WERI-Rb-1 (cell line): Measurements from ENCODE around the gene CAPS.

Experiments
- DNase-seq: peaks from one replicate; pipeline ENCODE4 v3.0.0-alpha.2; 2020
- H3K27ac ChIP-seq: fragments of 250-450 bp; sonication (Bioruptor Pico); 2 replicates; pipeline ENCODE4 v1.5.1; 2020; ENCODE audit warnings: mild to moderate bottlenecking, moderate library complexity
- H3K27me3 ChIP-seq: fragments of 250-450 bp; sonication (Bioruptor Pico); 2 replicates; pipeline ENCODE4 v1.5.1; 2021; ENCODE audit warnings: mild to moderate bottlenecking, low read depth, moderate library complexity; ENCODE audit not compliant: insufficient read depth, severe bottlenecking
- H3K36me3 ChIP-seq: fragments of 250-450 bp; sonication (Bioruptor Pico); 2 replicates; pipeline ENCODE4 v1.5.1; 2020; ENCODE audit warnings: mild to moderate bottlenecking, moderate library complexity
- H3K4me3 ChIP-seq: 2 replicates; pipeline ENCODE4 v1.5.1; 2011; ENCODE audit warnings: low read depth, mild to moderate bottlenecking, control low read depth, low read length
- H3K9me3 ChIP-seq: fragments of 250-450 bp; sonication (Bioruptor Pico); 2 replicates; pipeline ENCODE4 v1.5.1; 2021; ENCODE audit warnings: mild to moderate bottlenecking, moderate library complexity; ENCODE audit not compliant: severe bottlenecking
- CTCF ChIP-seq: IDR thresholded peaks from 2 replicates; pipeline ENCODE4 v1.5.1; 2011; ENCODE audit warnings: low read depth, mild to moderate bottlenecking, control low read depth, inconsistent platforms, low read length

The CAPS gene

DNA sequence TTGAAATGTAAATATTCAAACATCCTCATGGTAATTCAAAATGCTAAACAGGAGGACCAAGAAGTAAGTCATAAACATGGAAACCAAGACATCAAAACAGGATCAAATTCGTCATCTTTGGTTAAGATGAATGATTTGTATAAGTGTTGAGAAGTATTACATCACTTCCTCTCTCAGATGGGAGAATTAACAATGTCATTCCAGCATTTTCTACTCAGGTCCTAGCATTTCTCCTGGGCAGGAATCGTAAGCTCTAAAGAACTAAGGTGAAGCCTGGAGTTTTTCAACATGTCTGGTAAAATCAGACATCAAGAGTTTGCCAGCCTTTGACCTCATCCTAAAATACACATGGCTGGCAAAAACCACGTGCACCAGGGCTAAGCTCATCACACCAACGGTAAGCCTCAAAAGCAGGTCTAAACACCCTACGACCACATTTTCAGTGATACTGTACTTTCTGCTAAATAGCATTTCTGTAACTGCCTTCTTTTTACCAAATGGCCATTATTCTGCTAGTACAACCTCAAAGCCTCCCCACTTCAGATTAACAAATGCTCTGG, 39.1 kb downstream of the CAPS start:
- DNase-seq = no peak
- no peak for TF ChIP-seq CTCF
- Histone ChIP-seq H3K27ac (no peak overlapping the region), H3K9me3 (no peaks in the 10 kb centered on the region), H3K4me3 (no peak overlapping the region), H3K36me3 (peaks cover 33% of the 10 kb centered on the region), H3K27me3 (no peaks in the 10 kb centered on the region)

DNA sequence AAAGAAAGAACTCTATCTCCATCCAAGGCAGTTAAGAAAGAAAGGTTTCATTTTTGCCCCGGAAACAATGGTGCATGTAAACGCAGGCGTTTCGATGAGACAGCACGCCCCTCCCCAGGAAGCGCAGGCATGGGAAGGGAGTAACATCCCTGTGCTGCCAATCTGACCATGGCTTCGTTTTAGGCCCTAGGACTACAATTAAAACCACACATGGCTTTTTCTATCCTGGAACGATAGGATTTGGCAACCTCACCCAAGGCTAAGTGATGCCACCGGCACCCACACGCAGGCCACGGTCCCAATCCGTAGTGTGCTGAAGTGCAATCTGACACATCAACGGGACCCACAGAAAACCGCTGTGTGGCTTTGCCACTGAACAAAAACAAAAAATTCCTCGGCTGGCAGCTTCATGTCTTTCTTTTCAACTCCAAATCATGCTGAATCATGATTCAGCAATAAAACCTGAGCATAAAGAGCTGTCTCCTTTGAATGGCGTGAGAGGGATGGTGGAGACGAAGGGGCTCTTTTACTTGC, 39.7 kb downstream of the CAPS start:
- H3K27me3 ChIP-seq = no peaks in the 10 kb centered on the region
- no peaks in the 10 kb centered on the region for H3K9me3 ChIP-seq
- H3K36me3 ChIP-seq = peaks cover 36% of the 10 kb centered on the region
- H3K27ac ChIP-seq = no peak overlapping the region
- H3K4me3 ChIP-seq = no peak overlapping the region
- no peak for DNase-seq
- TF ChIP-seq CTCF = no peak

- Histone ChIP-seq H3K4me3 (no peak overlapping the region), H3K9me3 (no peaks in the 10 kb centered on the region), H3K27ac (no peak overlapping the region), H3K36me3 (peaks cover 30% of the 10 kb centered on the region), H3K27me3 (no peaks in the 10 kb centered on the region)
- DNase-seq = no peak
- TF ChIP-seq CTCF = no peak
Observed at GRCh38 chr19:5954293-5954692, 40.2 kb downstream of the CAPS start.

- Histone ChIP-seq H3K27ac (no peak overlapping the region), H3K27me3 (no peaks in the 10 kb centered on the region), H3K4me3 (no peak overlapping the region), H3K36me3 (peaks cover 19% of the 10 kb centered on the region), H3K9me3 (no peaks in the 10 kb centered on the region)
- TF ChIP-seq CTCF = no peak
- DNase-seq = no peak
Observed at GRCh38 chr19:5955636-5955935, 41.5 kb downstream of the CAPS start.

- no peaks in the 10 kb centered on the region for H3K9me3 ChIP-seq
- no peak for DNase-seq
- no peak for TF ChIP-seq CTCF
- no peak overlapping the region for H3K4me3 ChIP-seq
- H3K27me3 ChIP-seq = no peaks in the 10 kb centered on the region
- H3K27ac ChIP-seq = no peak overlapping the region
- H3K36me3 ChIP-seq = peaks cover 14% of the 10 kb centered on the region
Observed at GRCh38 chr19:5956323-5956722, 42.3 kb downstream of the CAPS start.

- Histone ChIP-seq H3K4me3 (no peak overlapping the region), H3K27me3 (no peaks in the 10 kb centered on the region), H3K36me3 (peaks cover 14% of the 10 kb centered on the region), H3K9me3 (no peaks in the 10 kb centered on the region), H3K27ac (no peak overlapping the region)
- no peak for TF ChIP-seq CTCF
- no peak for DNase-seq
Observed at GRCh38 chr19:5956728-5957127, 42.7 kb downstream of the CAPS start.
